ENCODE data around the gene GSN.
A peak's percentile ranks its signal among the peaks of the same experiment; 100 is the strongest.

Gene GSN

DNA sequence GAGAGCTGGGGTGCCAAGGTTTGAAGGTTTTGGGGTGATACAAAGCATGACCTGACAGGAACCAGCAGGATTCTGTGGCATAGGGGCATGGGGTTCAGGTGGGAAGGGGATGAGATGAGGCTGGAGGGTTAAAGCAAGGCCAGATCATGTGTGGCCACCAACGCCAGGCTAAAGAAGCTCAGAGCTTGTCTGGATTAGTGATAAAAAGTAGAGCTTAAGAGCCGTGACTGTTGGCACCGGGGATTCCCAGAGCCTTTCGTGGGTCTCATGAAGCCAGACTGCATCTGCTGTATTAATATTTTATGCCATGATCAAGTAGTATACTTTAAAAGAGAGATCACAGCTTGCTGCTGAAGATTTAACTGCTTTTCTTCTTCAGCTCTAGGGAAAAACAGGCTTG is 8.5 kb upstream of the GSN start:
- TF ChIP-seq, protein P1, sequence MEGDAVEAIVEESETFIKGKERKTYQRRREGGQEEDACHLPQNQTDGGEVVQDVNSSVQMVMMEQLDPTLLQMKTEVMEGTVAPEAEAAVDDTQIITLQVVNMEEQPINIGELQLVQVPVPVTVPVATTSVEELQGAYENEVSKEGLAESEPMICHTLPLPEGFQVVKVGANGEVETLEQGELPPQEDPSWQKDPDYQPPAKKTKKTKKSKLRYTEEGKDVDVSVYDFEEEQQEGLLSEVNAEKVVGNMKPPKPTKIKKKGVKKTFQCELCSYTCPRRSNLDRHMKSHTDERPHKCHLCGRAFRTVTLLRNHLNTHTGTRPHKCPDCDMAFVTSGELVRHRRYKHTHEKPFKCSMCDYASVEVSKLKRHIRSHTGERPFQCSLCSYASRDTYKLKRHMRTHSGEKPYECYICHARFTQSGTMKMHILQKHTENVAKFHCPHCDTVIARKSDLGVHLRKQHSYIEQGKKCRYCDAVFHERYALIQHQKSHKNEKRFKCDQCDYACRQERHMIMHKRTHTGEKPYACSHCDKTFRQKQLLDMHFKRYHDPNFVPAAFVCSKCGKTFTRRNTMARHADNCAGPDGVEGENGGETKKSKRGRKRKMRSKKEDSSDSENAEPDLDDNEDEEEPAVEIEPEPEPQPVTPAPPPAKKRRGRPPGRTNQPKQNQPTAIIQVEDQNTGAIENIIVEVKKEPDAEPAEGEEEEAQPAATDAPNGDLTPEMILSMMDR (IDR thresholded peaks at IDR 0.05; ENCODE audit: low read length, missing control alignments), result no peak
- no peak for DNase-seq (ENCODE audit: low read depth)
- no peak overlapping the region for H3K4me3 ChIP-seq (replicated peaks; ENCODE audit: low read depth, low read length)

DNA sequence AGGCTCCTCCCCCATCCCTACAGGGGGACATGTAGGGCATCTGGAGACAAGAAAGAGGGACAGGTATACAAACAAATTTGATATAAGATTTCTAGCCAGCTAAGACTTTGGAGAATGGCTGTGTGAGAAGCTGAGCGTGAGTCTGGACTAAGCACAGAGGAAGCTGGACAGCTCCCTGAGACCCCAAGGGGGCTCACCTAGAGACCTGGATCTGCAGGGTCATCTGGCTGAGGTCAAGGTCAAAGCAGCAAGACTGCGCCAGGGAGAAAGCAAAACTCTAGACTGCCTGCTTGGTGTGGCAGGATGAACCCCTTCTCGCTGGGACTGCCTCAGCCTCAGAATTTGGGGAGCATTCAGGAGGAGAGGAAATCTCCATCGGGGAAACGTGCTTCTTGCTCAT is 8.0 kb upstream of the GSN start:
- no peak overlapping the region for H3K4me3 ChIP-seq (replicated peaks; ENCODE audit: low read depth, low read length)
- TF ChIP-seq, protein P1 (IDR thresholded peaks at IDR 0.05; ENCODE audit: low read length, missing control alignments), result no peak
- no peak for DNase-seq (ENCODE audit: low read depth)

DNA sequence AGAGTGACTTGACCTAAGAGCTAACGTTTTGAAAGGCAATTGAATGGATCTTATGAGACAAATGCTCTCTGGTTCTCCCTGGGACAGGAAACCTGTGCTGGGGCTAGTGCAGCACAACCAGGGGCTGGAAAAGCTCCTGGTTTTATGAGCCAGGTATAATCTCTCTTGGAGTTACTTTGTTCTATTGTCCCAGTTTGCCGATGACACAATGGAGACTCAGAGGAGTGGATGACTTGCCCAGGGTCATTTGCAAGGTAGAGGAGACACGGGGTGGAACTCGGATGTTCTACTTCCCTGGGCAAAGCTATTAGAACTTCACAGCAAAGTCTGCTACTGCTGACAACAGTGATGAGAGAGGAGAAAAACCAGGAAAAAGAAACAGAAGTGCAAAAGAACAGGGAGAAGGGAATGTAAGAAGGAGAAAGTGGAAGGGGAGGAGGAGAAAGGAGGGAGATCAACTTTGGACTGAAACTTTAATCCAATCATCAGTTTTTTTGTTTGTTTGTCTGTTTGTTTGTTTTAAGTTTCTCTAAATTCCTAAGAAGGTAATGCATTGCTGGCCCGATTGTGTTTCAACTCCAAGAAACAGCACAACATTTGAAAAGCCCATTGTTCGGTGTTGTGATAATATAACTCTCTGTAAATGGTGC is 7.4 kb upstream of the GSN start:
- no peak for DNase-seq (ENCODE audit: low read depth)
- no peak overlapping the region for H3K4me3 ChIP-seq (replicated peaks; ENCODE audit: low read depth, low read length)
- TF ChIP-seq, protein P1 (IDR thresholded peaks at IDR 0.05; ENCODE audit: low read length, missing control alignments), result no peak

DNA sequence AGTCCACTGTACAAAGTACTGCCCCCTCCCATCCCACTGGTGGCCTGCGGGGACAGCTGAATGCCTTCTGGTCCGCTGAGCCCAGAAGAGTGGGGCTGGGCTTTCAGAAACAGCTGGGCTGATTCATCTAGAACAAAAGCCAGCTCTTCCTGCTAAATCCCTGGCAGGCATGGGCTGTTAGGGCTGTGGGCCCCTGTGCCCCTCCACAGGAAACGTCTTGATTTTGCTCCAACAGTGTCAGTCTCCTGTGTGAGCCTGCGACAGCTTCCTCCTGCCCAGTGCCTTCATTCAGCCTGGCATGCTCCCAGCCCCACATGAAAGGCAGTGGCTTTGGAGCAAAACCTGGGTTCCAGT is 6.9 kb upstream of the GSN start:
- peak; percentile 58 for DNase-seq (ENCODE audit: low read depth)
- no peak overlapping the region for H3K4me3 ChIP-seq (replicated peaks; ENCODE audit: low read depth, low read length)
- TF ChIP-seq, protein P1 (IDR thresholded peaks at IDR 0.05; ENCODE audit: low read length, missing control alignments), result no peak

DNA sequence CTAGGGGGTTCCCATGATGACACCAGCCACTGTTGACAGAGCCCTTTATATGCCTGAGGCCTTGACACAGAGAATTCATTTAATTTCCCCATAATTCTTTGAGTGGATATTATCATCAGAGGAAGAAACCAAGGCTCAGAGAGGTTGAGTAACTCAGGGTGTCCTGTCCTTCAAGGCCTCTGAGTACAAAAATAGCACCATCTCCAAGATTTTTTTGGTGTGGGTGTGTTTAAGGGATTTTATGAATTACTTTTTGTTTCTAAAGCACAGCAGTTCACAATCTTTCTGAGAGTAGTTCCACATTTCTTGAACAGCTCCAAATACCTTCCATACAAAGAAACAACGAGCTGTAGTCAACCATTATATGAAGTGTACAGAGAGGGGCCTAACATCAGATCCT is 6.2 kb upstream of the GSN start:
- H3K4me3 ChIP-seq (replicated peaks; ENCODE audit: low read depth, low read length), result no peak overlapping the region
- DNase-seq (ENCODE audit: low read depth), result no peak
- TF ChIP-seq, protein P1 (IDR thresholded peaks at IDR 0.05; ENCODE audit: low read length, missing control alignments), result no peak

DNA sequence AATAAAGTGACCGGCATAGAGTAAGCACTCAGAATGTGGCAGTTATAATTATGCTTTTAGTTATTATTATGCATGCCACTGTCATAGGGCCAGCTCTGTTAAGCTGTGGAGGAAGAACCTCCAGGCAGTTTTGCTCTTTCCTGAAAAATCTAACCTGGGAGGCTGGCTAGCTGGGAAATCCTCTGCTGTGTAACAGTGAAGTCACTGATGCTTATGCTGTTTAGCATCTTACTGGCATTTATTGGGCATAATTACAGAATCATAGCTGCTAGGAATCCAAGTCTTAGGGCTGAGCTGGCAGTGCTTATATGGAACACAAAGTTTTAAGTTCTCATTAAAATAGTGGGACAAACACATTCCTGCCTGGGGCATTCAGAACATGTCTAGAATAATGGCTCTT is 5.5 kb upstream of the GSN start:
- no peak for DNase-seq (ENCODE audit: low read depth)
- no peak overlapping the region for H3K4me3 ChIP-seq (replicated peaks; ENCODE audit: low read depth, low read length)
- TF ChIP-seq, protein P1 (IDR thresholded peaks at IDR 0.05; ENCODE audit: low read length, missing control alignments), result no peak

DNA sequence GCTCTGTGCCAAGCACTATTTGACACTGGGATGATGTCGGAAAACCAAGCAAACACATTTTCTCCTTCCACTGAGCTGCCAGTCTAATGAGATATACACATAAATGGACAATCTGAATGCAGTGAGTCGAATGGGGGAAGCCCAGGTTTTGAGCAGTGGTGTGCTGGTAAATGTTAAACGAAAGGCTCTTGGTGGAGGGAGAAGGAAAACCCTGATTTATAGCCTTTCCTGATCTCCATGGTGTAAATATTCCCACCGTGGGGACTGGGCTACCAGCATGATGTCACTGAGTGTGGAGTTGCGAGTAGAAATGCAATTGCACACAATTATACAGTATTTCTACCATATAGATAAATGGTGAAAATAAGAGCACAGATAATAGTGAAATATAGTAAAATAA is 5.0 kb upstream of the GSN start:
- TF ChIP-seq, protein P1 (IDR thresholded peaks at IDR 0.05; ENCODE audit: low read length, missing control alignments), result no peak
- no peak for DNase-seq (ENCODE audit: low read depth)

More for the DNA sequence above, 5.0 kb upstream of the GSN start:
- H3K4me3 ChIP-seq (replicated peaks; ENCODE audit: low read depth, low read length), result no peak overlapping the region

Measured in fibroblast of pulmonary artery (primary cell).